HepG2 (cell line): ENCODE results near the gene FGGY. TPM values are rescaled to one million over a fixed set of nuclear protein-coding genes. Genes with fewer than 3 reads are reported as not detected.

Source experiments
- ATF7-NPFF ChIP-seq: sonication (generic); formaldehyde crosslinking; IDR thresholded peaks from 2 replicates; pipeline ENCODE4 v1.8.1; 2023; ENCODE audit warnings: mild to moderate bottlenecking, low read depth, missing genetic modification reagents, moderate library complexity
- BORCS8-MEF2B ChIP-seq: sonication (generic); formaldehyde crosslinking; IDR thresholded peaks from 2 replicates; pipeline ENCODE4 v1.8.0; 2022; ENCODE audit warnings: mild to moderate bottlenecking, missing genetic modification reagents
- FOXO1 ChIP-seq: sonication (generic); formaldehyde crosslinking; IDR thresholded peaks from 2 replicates; pipeline ENCODE4 v1.4.0; 2020; ENCODE audit warnings: missing genetic modification reagents
- HNRNPK ChIP-seq: fragments of 200-400 bp; formaldehyde crosslinking; IDR thresholded peaks from 2 replicates; pipeline ENCODE4 v1.6.1; 2018; ENCODE audit warnings: low read length, low read depth, moderate library complexity, mild to moderate bottlenecking; ENCODE audit not compliant: poor library complexity, severe bottlenecking
- IKZF1 ChIP-seq: fragments of 450-650 bp; IDR thresholded peaks from 2 replicates; pipeline ENCODE4 v1.7.1; 2016
- MAF1 ChIP-seq: sonication (generic); formaldehyde crosslinking; IDR thresholded peaks from 2 replicates; pipeline ENCODE4 v1.5.0; 2020; ENCODE audit warnings: missing genetic modification reagents, borderline replicate concordance
- NCOA2 ChIP-seq: sonication (generic); formaldehyde crosslinking; IDR thresholded peaks from 2 replicates; pipeline ENCODE4 v1.8.0; 2022; ENCODE audit warnings: inconsistent platforms
- RXRB ChIP-seq: IDR thresholded peaks from 2 replicates; pipeline ENCODE4 v1.6.1; 2016; ENCODE audit warnings: borderline replicate concordance, missing genetic modification reagents, missing compliant biosample characterization
- ZBTB8A ChIP-seq: sonication (generic); formaldehyde crosslinking; IDR thresholded peaks from 2 replicates; pipeline ENCODE4 v1.4.0; 2020; ENCODE audit warnings: mild to moderate bottlenecking, low read depth, missing genetic modification reagents, borderline replicate concordance
- ZFP41 ChIP-seq: sonication (generic); formaldehyde crosslinking; IDR thresholded peaks from 2 replicates; pipeline ENCODE4 v1.4.0; 2020; ENCODE audit warnings: mild to moderate bottlenecking, missing genetic modification reagents, borderline replicate concordance
- ZFP62 ChIP-seq: sonication (generic); formaldehyde crosslinking; IDR thresholded peaks from 2 replicates; pipeline ENCODE4 v1.4.0; 2020; ENCODE audit warnings: missing genetic modification reagents
- ZNF260 ChIP-seq: sonication (generic); formaldehyde crosslinking; IDR thresholded peaks from 2 replicates; pipeline ENCODE4 v1.4.0; 2020; ENCODE audit warnings: missing genetic modification reagents, low read depth, mild to moderate bottlenecking, borderline replicate concordance
- ZNF263 ChIP-seq: sonication (generic); formaldehyde crosslinking; IDR thresholded peaks from 2 replicates; pipeline ENCODE4 v1.4.0; 2020; ENCODE audit warnings: missing genetic modification reagents
- ZNF30 ChIP-seq: sonication (generic); formaldehyde crosslinking; IDR thresholded peaks from 2 replicates; pipeline ENCODE4 v1.5.0; 2020; ENCODE audit warnings: mild to moderate bottlenecking, missing genetic modification reagents
- ZNF350 ChIP-seq: sonication (generic); formaldehyde crosslinking; IDR thresholded peaks from 2 replicates; pipeline ENCODE4 v1.4.0; 2020; ENCODE audit warnings: mild to moderate bottlenecking, low read depth, missing genetic modification reagents, borderline replicate concordance
- ZNF556 ChIP-seq: sonication (generic); formaldehyde crosslinking; IDR thresholded peaks from 2 replicates; pipeline ENCODE4 v1.4.0; 2020; ENCODE audit warnings: mild to moderate bottlenecking, missing genetic modification reagents, borderline replicate concordance
- ZNF670 ChIP-seq: sonication (generic); formaldehyde crosslinking; IDR thresholded peaks from 2 replicates; pipeline ENCODE4 v1.8.0; 2022; ENCODE audit warnings: mild to moderate bottlenecking, missing genetic modification reagents, borderline replicate concordance
- ZNF878 ChIP-seq: sonication (generic); formaldehyde crosslinking; IDR thresholded peaks from 2 replicates; pipeline ENCODE4 v1.8.1; 2023; ENCODE audit warnings: mild to moderate bottlenecking, missing genetic modification reagents, moderate library complexity
- polyA plus RNA-seq, 8 experiments: library from polyadenylated mRNA; depleted of rRNA in 3 of 8; stranded (reverse) in 7 of 8; unstranded in 1 of 8; fragments of >200 nt; fragmentation: Illumina TruSeq in 4 of 8; extraction: Trizol in 4 of 8; gene quantifications; 2 replicates each; pipeline versions ENCODE4 v1.2.1 to v1.2.3, GENCODE V29; 2011 to 2016; ENCODE audit warnings: low read depth in 4 of 8, missing spikeins in 1 of 8, mixed read lengths in 1 of 8; ENCODE audit not compliant: insufficient read depth in 1 of 8
- total RNA-seq, 5 experiments: library from RNA; depleted of rRNA; stranded (reverse); fragments of >200 nt; fragmentation: Illumina TruSeq; extraction: Trizol; gene quantifications; 2 replicates each; pipeline ENCODE4 v1.2.3, GENCODE V29; 2016; ENCODE audit warnings: low read depth in 1 of 5
- TF ChIP-seq, protein P1 (sequence below): IDR thresholded peaks from 2 replicates; pipeline ENCODE4 v1.6.1; 2016; ENCODE audit warnings: missing biosample characterization, missing genetic modification reagents, low read depth
- TF ChIP-seq, protein P2 (sequence below): sonication (generic); formaldehyde crosslinking; IDR thresholded peaks from 2 replicates; pipeline ENCODE4 v1.4.0; 2020; ENCODE audit warnings: missing genetic modification reagents, mild to moderate bottlenecking, borderline replicate concordance
- TF ChIP-seq, protein P3 (sequence below): sonication (generic); formaldehyde crosslinking; IDR thresholded peaks from 2 replicates; pipeline ENCODE4 v1.8.1; 2023; ENCODE audit warnings: mild to moderate bottlenecking, moderate library complexity, missing genetic modification reagents
- TF ChIP-seq, protein P4 (sequence below): sonication (generic); formaldehyde crosslinking; IDR thresholded peaks from 2 replicates; pipeline ENCODE4 v1.5.1; 2020; ENCODE audit warnings: missing genetic modification reagents, mild to moderate bottlenecking, borderline replicate concordance

FGGY gene
- total and polyA plus RNA-seq, 2 of the 13 experiments (the other 11 are each of a cell fraction or from before 2014, with no cell fraction given), result 15.7 to 27.5 TPM

DNA sequence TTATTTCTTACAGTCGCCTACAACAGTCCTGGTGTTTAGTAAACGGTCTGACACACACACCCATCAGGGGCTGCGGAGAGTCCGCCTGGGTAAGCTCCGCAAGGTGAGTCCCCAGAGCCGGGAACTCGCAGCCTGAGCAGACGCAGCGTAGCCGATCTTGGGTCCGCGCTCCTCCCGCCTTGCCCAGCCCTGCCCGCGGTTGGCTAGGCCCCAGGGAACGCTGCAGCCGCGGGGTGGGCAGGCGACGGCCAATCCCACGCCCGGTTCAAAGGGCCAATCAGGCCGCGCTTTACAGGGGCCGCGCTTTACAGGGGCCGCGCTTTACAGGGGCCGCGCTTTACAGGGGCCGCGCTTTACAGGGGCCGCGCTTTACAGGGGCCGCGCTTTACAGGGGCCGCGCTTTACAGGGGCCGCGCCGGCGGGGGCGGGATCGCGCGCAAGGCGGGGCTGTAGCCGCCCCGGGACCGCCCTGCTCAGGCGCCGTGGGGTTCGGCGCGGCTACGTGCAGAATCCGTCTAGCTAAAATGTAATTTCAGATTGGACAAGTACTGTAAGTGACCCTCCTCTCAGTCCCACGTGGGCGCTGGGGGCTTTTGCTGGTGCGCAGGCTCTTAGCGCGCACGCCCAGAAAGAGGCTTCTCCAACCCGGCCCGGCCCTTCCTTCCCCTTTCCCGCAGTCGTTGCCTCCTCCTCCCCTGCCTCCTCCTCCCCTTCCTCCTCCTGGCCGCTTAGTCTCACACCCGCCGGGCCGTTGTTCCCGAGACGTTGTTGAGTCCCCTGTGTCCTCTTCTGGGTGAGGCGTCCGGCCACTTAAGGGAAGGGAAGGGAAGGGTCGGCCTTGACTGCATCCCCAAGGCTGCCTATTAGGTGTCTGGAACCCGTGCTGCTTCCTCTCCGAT lies at the start of gene FGGY (continued):
- TF ChIP-seq ZNF670 (CRISPR knock-in tag) (peak; percentile 6; the same call in 1 of the 2 replicates), ZBTB8A (CRISPR knock-in tag) (peak; percentile 72; the same call in 1 of the 2 replicates), ZNF556 (CRISPR knock-in tag) (peak; percentile 57; the same call in 1 of the 2 replicates), ZFP41 (CRISPR knock-in tag) (no peak), NCOA2 (no peak; the same call in 1 of the 2 replicates), ZNF350 (CRISPR knock-in tag) (peak; percentile 37; the same call in 1 of the 2 replicates), ZNF260 (CRISPR knock-in tag) (no peak), IKZF1 (no peak), ZNF30 (CRISPR knock-in tag) (no peak), ZNF263 (peak; percentile 97), ZNF878 (CRISPR knock-in tag) (peak; percentile 54; the same call in 1 of the 2 replicates), HNRNPK (peak; percentile 69), ATF7-NPFF (CRISPR knock-in tag) (peak; percentile 50; the same call in 1 of the 2 replicates), MAF1 (CRISPR knock-in tag) (no peak), FOXO1 (CRISPR knock-in tag) (no peak; the same call in 1 of the 2 replicates), ZFP62 (CRISPR knock-in tag) (no peak), BORCS8-MEF2B (CRISPR knock-in tag) (no peak; the same call in 1 of the 2 replicates), RXRB (CRISPR knock-in tag) (peak; percentile 36; the same call in 1 of the 2 replicates)
- TF ChIP-seq, protein P1, sequence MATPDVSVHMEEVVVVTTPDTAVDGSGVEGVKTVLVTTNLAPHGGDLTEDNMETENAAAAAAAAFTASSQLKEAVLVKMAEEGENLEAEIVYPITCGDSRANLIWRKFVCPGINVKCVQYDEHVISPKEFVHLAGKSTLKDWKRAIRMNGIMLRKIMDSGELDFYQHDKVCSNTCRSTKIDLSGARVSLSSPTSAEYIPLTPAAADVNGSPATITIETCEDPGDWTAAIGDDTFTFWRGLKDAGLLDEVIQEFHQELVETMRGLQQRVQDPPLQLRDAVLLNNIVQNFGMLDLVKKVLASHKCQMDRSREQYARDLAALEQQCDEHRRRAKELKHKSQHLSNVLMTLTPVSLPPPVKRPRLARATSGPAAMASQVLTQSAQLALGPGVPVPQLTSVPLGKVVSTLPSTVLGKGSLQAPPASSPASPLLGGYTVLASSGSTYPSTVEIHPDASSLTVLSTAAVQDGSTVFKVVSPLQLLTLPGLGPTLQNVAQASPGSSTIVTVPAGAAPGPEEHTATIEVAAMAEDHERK (CRISPR knock-in tag), result no peak
- TF ChIP-seq, protein P2, sequence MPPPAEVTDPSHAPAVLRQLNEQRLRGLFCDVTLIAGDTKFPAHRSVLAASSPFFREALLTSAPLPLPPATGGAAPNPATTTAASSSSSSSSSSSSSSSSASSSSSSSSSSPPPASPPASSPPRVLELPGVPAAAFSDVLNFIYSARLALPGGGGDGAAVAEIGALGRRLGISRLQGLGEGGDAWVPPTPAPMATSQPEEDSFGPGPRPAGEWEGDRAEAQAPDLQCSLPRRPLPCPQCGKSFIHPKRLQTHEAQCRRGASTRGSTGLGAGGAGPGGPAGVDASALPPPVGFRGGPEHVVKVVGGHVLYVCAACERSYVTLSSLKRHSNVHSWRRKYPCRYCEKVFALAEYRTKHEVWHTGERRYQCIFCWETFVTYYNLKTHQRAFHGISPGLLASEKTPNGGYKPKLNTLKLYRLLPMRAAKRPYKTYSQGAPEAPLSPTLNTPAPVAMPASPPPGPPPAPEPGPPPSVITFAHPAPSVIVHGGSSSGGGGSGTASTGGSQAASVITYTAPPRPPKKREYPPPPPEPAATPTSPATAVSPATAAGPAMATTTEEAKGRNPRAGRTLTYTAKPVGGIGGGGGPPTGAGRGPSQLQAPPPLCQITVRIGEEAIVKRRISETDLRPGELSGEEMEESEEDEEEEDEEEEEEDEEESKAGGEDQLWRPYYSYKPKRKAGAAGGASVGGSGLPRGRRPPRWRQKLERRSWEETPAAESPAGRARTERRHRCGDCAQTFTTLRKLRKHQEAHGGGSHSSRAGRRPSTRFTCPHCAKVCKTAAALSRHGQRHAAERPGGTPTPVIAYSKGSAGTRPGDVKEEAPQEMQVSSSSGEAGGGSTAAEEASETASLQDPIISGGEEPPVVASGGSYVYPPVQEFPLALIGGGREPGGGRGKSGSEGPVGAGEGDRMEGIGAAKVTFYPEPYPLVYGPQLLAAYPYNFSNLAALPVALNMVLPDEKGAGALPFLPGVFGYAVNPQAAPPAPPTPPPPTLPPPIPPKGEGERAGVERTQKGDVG (CRISPR knock-in tag), result no peak
- TF ChIP-seq, protein P3, sequence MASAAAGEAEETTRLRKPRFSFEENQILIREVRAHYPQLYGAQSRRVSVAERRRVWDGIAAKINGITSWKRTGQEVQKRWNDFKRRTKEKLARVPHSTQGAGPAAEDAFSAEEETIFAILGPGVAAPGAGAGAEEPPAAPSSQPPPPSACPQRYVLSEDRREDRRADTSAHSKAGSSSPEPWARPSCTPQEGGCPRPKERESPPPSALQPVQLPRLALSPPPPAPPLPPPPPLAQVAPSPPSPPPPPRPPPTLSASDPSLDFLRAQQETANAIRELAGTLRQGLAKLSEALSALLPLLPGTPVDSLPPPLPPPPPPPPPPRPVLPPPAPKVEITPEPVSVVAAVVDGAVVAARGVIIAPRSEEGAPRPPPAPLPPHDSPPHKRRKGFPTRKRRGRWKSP (CRISPR knock-in tag), result peak; percentile 86
- TF ChIP-seq, protein P4, sequence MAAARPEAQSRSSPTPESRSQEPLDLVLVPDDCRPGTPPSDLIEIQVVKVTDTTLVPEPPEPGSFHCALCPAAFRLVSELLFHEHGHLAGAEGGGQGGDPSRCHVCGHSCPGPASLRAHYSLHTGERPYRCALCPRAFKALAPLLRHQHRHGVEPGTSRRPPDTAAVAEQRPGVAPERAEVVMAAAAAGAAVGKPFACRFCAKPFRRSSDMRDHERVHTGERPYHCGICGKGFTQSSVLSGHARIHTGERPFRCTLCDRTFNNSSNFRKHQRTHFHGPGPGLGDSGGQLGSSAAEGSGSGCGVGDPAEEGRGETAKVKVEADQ (CRISPR knock-in tag), result no peak; the same call in none of the 2 replicates
